Fibroblast of skin of right quadriceps (primary cell): ENCODE data around the gene B3GAT1.

Source experiments
- DNase-seq: peaks from one replicate; pipeline ENCODE4 v3.0.0-alpha.2; 2013

B3GAT1 gene

GRCh38 chr11:134332189-134332631 lies 79.8 kb downstream of the B3GAT1 start:
- DNase-seq, result no peak

DNA sequence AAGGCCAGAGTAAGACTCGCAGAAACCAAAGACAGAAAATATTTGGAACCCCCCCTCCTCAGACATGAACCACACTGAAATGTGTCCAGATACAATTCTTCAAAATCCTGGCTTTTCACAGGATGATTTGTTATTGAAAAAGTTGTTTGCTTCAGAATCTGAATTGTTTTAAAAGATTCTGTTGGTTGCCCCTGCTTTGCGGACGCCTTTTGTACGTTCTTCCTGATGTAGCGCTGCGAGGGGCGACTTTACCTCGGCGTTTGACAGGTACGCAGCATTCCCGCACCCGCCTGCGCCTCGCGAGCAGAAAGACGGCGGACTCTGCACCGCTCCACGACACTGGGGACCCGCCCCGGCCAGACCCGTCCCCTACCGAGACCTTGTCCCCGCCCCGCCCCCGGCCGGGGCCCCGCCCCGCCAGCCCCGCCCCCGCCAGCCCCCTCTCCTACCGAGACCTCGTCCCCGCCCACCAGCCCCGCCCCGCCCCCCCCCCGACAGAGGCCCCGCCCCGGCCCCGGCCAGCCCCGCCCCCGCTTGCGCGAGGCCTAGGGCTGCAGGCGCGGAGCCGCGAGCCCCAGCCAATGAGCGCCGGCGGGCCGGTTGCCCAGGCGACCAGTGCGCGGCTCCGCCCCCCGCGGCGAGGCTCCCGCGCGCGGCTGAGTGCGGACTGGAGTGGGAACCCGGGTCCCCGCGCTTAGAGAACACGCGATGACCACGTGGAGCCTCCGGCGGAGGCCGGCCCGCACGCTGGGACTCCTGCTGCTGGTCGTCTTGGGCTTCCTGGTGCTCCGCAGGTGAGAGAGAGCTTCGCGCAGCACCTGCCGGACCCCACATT lies 80.5 kb downstream of the B3GAT1 start, which contains the start of gene GLB1L2:
TSS of gene GLB1L2 (plus strand) at position 635 of the 835 bp plus-strand sequence. CDS start at position 709, 74 bp downstream.
- peak; percentile 41 for DNase-seq

GRCh38 chr11:134330611-134331353 lies 81.3 kb downstream of the B3GAT1 start:
- DNase-seq, result no peak
